Measurements from ENCODE around the gene TTLL3. TPM values are rescaled to one million over a fixed set of nuclear protein-coding genes. Genes with fewer than 3 reads are reported as not detected.

The TTLL3 gene
- total and polyA plus RNA-seq, 2 of the 13 experiments (the other 11 are each of a cell fraction or from before 2014, with no cell fraction given) = 9.5 to 51.2 TPM

DNA sequence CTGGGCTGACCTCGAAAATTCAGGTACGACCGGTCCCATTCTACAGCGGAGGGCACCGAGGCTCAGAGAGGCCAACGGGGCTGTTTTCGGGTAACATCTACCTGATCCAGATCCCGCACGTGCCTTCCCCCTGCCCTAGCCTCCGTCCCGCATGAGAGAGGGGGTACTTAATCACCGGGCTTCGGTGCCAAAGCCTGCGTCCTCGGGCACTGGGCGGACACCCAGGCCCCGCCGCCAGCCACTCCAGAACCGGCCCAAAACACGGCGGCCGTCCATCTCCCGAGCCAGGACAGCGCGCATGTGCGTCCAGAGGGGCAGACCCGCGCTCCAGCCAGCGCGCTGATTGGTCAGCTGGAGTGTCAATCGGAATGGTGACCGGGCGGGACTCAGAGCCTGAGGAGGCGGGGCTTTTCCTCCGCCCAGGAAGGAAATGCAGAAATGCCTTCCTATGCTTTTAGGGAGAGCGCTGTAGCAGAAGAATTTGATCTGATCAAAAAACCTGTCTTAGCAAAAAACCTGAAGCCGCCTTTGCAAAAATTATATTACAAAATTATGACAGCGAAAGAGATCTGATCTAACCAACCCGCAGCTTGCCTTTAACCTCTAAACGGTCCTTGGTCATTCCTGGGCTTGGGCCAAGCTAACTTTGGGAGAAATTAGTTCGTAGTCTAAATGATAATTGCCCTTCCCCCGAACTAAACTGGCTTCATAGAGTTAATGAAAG, 33.8 kb downstream of the TTLL3 start, which contains the start of gene RPUSD3 (continued):
- TF ChIP-seq RELA (CRISPR knock-in tag; IDR thresholded peaks at IDR 0.05) = 0 out of 2 replicates have a peak, but pooled peaks have one; percentile 75
- peak; percentile 85; the same call in 1 of the 2 replicates for TF ChIP-seq ZNF333 (CRISPR knock-in tag; IDR thresholded peaks at IDR 0.05; ENCODE audit: borderline replicate concordance)
- TF ChIP-seq ZNF331 (CRISPR knock-in tag; IDR thresholded peaks at IDR 0.05) = peak; percentile 16; the same call in 1 of the 2 replicates
- no peak for TF ChIP-seq HES4 (CRISPR knock-in tag; IDR thresholded peaks at IDR 0.05; ENCODE audit: borderline replicate concordance)
- no peak for TF ChIP-seq ZNF12 (CRISPR knock-in tag; IDR thresholded peaks at IDR 0.05)
- TF ChIP-seq, protein P1, sequence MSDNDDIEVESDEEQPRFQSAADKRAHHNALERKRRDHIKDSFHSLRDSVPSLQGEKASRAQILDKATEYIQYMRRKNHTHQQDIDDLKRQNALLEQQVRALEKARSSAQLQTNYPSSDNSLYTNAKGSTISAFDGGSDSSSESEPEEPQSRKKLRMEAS (IDR thresholded peaks at IDR 0.05) = peak; percentile 76
- peak; percentile 70; the same call in 1 of the 2 replicates for TF ChIP-seq FOXC1 (CRISPR knock-in tag; IDR thresholded peaks at IDR 0.05; ENCODE audit: borderline replicate concordance)
- no peak for TF ChIP-seq NFE2L2 (IDR thresholded peaks at IDR 0.05; ENCODE audit: low read length)
- peak; percentile 79 for TF ChIP-seq POLR2AphosphoS5 (IDR thresholded peaks at IDR 0.05; ENCODE audit: low read depth, low read length)
- no peak for TF ChIP-seq KAT7 (CRISPR knock-in tag; IDR thresholded peaks at IDR 0.05; ENCODE audit: borderline replicate concordance)
- TF ChIP-seq NCOA1 (CRISPR knock-in tag; IDR thresholded peaks at IDR 0.05) = no peak
- 0 out of 2 replicates have a peak, but pooled peaks have one; percentile 69 for TF ChIP-seq ZNF160 (CRISPR knock-in tag; IDR thresholded peaks at IDR 0.05)
- TF ChIP-seq SRSF1 (optimal IDR thresholded peaks at IDR 0.05; ENCODE audit: low read depth, low read length) = no peak
- TF ChIP-seq, protein P2, sequence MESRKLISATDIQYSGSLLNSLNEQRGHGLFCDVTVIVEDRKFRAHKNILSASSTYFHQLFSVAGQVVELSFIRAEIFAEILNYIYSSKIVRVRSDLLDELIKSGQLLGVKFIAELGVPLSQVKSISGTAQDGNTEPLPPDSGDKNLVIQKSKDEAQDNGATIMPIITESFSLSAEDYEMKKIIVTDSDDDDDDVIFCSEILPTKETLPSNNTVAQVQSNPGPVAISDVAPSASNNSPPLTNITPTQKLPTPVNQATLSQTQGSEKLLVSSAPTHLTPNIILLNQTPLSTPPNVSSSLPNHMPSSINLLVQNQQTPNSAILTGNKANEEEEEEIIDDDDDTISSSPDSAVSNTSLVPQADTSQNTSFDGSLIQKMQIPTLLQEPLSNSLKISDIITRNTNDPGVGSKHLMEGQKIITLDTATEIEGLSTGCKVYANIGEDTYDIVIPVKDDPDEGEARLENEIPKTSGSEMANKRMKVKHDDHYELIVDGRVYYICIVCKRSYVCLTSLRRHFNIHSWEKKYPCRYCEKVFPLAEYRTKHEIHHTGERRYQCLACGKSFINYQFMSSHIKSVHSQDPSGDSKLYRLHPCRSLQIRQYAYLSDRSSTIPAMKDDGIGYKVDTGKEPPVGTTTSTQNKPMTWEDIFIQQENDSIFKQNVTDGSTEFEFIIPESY (CRISPR knock-in tag; IDR thresholded peaks at IDR 0.05) = no peak
- no peak for TF ChIP-seq ZNF264 (CRISPR knock-in tag; IDR thresholded peaks at IDR 0.05)
- TF ChIP-seq ZNF605 (CRISPR knock-in tag; IDR thresholded peaks at IDR 0.05) = no peak
- TF ChIP-seq, protein P3, sequence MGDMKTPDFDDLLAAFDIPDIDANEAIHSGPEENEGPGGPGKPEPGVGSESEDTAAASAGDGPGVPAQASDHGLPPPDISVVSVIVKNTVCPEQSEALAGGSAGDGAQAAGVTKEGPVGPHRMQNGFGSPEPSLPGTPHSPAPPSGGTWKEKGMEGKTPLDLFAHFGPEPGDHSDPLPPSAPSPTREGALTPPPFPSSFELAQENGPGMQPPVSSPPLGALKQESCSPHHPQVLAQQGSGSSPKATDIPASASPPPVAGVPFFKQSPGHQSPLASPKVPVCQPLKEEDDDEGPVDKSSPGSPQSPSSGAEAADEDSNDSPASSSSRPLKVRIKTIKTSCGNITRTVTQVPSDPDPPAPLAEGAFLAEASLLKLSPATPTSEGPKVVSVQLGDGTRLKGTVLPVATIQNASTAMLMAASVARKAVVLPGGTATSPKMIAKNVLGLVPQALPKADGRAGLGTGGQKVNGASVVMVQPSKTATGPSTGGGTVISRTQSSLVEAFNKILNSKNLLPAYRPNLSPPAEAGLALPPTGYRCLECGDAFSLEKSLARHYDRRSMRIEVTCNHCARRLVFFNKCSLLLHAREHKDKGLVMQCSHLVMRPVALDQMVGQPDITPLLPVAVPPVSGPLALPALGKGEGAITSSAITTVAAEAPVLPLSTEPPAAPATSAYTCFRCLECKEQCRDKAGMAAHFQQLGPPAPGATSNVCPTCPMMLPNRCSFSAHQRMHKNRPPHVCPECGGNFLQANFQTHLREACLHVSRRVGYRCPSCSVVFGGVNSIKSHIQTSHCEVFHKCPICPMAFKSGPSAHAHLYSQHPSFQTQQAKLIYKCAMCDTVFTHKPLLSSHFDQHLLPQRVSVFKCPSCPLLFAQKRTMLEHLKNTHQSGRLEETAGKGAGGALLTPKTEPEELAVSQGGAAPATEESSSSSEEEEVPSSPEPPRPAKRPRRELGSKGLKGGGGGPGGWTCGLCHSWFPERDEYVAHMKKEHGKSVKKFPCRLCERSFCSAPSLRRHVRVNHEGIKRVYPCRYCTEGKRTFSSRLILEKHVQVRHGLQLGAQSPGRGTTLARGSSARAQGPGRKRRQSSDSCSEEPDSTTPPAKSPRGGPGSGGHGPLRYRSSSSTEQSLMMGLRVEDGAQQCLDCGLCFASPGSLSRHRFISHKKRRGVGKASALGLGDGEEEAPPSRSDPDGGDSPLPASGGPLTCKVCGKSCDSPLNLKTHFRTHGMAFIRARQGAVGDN (CRISPR knock-in tag; IDR thresholded peaks at IDR 0.05) = peak; percentile 91
- no peak for TF ChIP-seq ZNF841 (CRISPR knock-in tag; IDR thresholded peaks at IDR 0.05; ENCODE audit: borderline replicate concordance)
- no peak for TF ChIP-seq SMAD1 (CRISPR knock-in tag; IDR thresholded peaks at IDR 0.05; ENCODE audit: borderline replicate concordance, low read depth)
- TF ChIP-seq, protein P4, sequence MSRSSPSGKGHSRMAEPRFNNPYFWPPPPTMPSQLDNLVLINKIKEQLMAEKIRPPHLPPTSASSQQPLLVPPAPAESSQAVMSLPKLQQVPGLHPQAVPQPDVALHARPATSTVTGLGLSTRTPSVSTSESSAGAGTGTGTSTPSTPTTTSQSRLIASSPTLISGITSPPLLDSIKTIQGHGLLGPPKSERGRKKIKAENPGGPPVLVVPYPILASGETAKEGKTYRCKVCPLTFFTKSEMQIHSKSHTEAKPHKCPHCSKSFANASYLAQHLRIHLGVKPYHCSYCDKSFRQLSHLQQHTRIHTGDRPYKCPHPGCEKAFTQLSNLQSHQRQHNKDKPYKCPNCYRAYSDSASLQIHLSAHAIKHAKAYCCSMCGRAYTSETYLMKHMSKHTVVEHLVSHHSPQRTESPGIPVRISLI (CRISPR knock-in tag; IDR thresholded peaks at IDR 0.05; ENCODE audit: borderline replicate concordance) = no peak
- no peak for TF ChIP-seq CEBPB (IDR thresholded peaks at IDR 0.05; ENCODE audit: borderline replicate concordance, low read depth, low read length)
- TF ChIP-seq ZNF552 (CRISPR knock-in tag; IDR thresholded peaks at IDR 0.05; ENCODE audit: borderline replicate concordance) = no peak
- TF ChIP-seq, protein P5, sequence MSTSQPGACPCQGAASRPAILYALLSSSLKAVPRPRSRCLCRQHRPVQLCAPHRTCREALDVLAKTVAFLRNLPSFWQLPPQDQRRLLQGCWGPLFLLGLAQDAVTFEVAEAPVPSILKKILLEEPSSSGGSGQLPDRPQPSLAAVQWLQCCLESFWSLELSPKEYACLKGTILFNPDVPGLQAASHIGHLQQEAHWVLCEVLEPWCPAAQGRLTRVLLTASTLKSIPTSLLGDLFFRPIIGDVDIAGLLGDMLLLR (CRISPR knock-in tag; IDR thresholded peaks at IDR 0.05) = no peak

All from HepG2 (cell line).